Testis (tissue), 3 donors: Measurements from ENCODE around the gene TFEB. TPM values are rescaled to one million over a fixed set of nuclear protein-coding genes. Genes with fewer than 3 reads are reported as not detected.

Experiments used
- DNase-seq: peaks from one replicate; pipeline ENCODE4 v3.0.0-alpha.2; 2019
- H3K27ac ChIP-seq, 2 donors: fragments of 200-600 bp; sonication (generic); one replicate each; pipeline ENCODE4 v1.5.1; 2019
- H3K27me3 ChIP-seq: fragments of 200-600 bp; sonication (generic); one replicate; pipeline ENCODE4 v1.5.1; 2019
- H3K36me3 ChIP-seq: fragments of 200-600 bp; sonication (generic); one replicate; pipeline ENCODE4 v1.5.1; 2017; ENCODE audit warnings: low read depth; ENCODE audit errors: missing control alignments
- H3K4me1 ChIP-seq: fragments of 200-600 bp; sonication (generic); one replicate; pipeline ENCODE4 v1.5.1; 2019
- H3K4me3 ChIP-seq, 2 donors: fragments of 200-600 bp; sonication (generic); one replicate each; pipeline ENCODE4 v1.5.1; 2017 to 2019
- H3K9me3 ChIP-seq: fragments of 200-600 bp; sonication (generic); one replicate; pipeline ENCODE4 v1.5.1; 2017
- CTCF ChIP-seq, 3 experiments: fragments of 450-650 bp in 2 of 3; fragments of 200-600 bp in 1 of 3; sonication (generic) in 1 of 3; IDR thresholded peaks; one replicate each; pipeline ENCODE4 v1.5.1; 2016 to 2019; ENCODE audit warnings: antibody characterized with exemption in 3 of 3, mild to moderate bottlenecking in 2 of 3, moderate library complexity in 1 of 3
- POLR2A ChIP-seq: fragments of 450-650 bp; IDR thresholded peaks from one replicate; pipeline ENCODE4 v1.6.1; 2017; ENCODE audit warnings: antibody characterized with exemption, mild to moderate bottlenecking, moderate library complexity
- WGBS, 2 donors: methylation state at CpG; one replicate each; pipeline ENCODE4 v1.1.5; 2018; 5-methylcytosine and 5-hydroxymethylcytosine counted together
- intact Hi-C: fragments of 100-400 bp; cut with DNase I; formaldehyde crosslinking; loops from one replicate; pipeline ENCODE4 v1.15.1; 2023; ENCODE audit warnings: low total_unique reads
- polyA plus RNA-seq: library from polyadenylated mRNA; stranded (reverse); fragments of 350-450 nt; fragmentation: Illumina TruSeq; extraction: RNeasy Lipid Tissue Mini Kit (QIAGEN cat#74804); gene quantifications from one replicate; pipeline ENCODE4 v1.2.3, GENCODE V29; 2014; ENCODE audit warnings: low read depth, low replicate concordance; ENCODE audit not compliant: insufficient read depth
- total RNA-seq, 2 donors: library from RNA; depleted of rRNA; stranded (reverse); fragments of >200 nt; gene quantifications; one replicate each; pipeline ENCODE4 v1.2.3, GENCODE V29; 2016

TFEB gene
- total and polyA plus RNA-seq, 3 donors from 2014 or later = 4.5 to 6.3 (median 5.2) TPM

- Histone ChIP-seq H3K4me3 (no peak overlapping the region), H3K27ac (no peak overlapping the region), H3K36me3 (no peaks in the 10 kb centered on the region), H3K4me1 (peaks cover 12% of the 10 kb centered on the region), H3K27me3 (no peaks in the 10 kb centered on the region), H3K9me3 (no peaks in the 10 kb centered on the region)
- intact Hi-C loops = no loop called here
- no peak for TF ChIP-seq CTCF (IDR thresholded peaks at IDR 0.05)
- no peak for TF ChIP-seq POLR2A
- no peak for DNase-seq
Observed at GRCh38 chr6:41732149-41732548, 3.3 kb downstream of the TFEB start.

GRCh38 chr6:41731561-41732086 lies 3.8 kb downstream of the TFEB start:
- intact Hi-C loops = no loop called here
- DNase-seq = no peak
- Histone ChIP-seq H3K27me3 (no peaks in the 10 kb centered on the region), H3K36me3 (no peaks in the 10 kb centered on the region), H3K4me1 (peaks cover 12% of the 10 kb centered on the region), H3K9me3 (no peaks in the 10 kb centered on the region), H3K4me3 (no peak overlapping the region), H3K27ac (no peak overlapping the region)
- 90 to 94% methylated on average over 7 of the region's 7 CpGs for WGBS, 2 donors
- TF ChIP-seq CTCF (IDR thresholded peaks at IDR 0.05) = no peak
- TF ChIP-seq POLR2A = no peak

GRCh38 chr6:41730531-41731436 lies 4.6 kb downstream of the TFEB start:
- Histone ChIP-seq H3K27ac (no peak overlapping the region), H3K4me3 (no peak overlapping the region), H3K9me3 (no peaks in the 10 kb centered on the region), H3K36me3 (no peaks in the 10 kb centered on the region), H3K27me3 (no peaks in the 10 kb centered on the region), H3K4me1 (peaks cover 10% of the 10 kb centered on the region)
- intact Hi-C loops = no loop called here
- no peak for TF ChIP-seq CTCF (IDR thresholded peaks at IDR 0.05)
- no peak for TF ChIP-seq POLR2A
- 77 to 82% methylated on average over 8 to 9 of the region's 9 CpGs for WGBS, 2 donors
- no peak for DNase-seq

GRCh38 chr6:41729624-41730023 lies 5.8 kb downstream of the TFEB start:
- intact Hi-C loops = no loop called here
- Histone ChIP-seq H3K4me1 (peaks cover 15% of the 10 kb centered on the region), H3K9me3 (no peaks in the 10 kb centered on the region), H3K27ac (no peak overlapping the region), H3K36me3 (no peaks in the 10 kb centered on the region), H3K27me3 (no peaks in the 10 kb centered on the region), H3K4me3 (no peak overlapping the region)
- no peak for DNase-seq
- TF ChIP-seq CTCF (IDR thresholded peaks at IDR 0.05) = no peak
- TF ChIP-seq POLR2A = no peak
- WGBS, 2 donors = 92 to 95% methylated on average over 7 of the region's 7 CpGs

GRCh38 chr6:41728954-41729353 lies 6.5 kb downstream of the TFEB start:
- Histone ChIP-seq H3K4me1 (peaks cover 21% of the 10 kb centered on the region), H3K4me3 (no peak overlapping the region), H3K27ac (no peak overlapping the region), H3K27me3 (no peaks in the 10 kb centered on the region), H3K9me3 (no peaks in the 10 kb centered on the region), H3K36me3 (no peaks in the 10 kb centered on the region)
- 87 to 91% methylated on average over 7 of the region's 7 CpGs for WGBS, 2 donors
- intact Hi-C loops = no loop called here
- no peak for TF ChIP-seq POLR2A
- TF ChIP-seq CTCF (IDR thresholded peaks at IDR 0.05) = no peak
- DNase-seq = no peak
